ENCODE measurements around the gene RNF150.
"Not testable (repeated sequence)": the region's sequence is repeated elsewhere in the genome, so short reads cannot be mapped to it uniquely, and the experiment has no call there.

The RNF150 gene

DNA sequence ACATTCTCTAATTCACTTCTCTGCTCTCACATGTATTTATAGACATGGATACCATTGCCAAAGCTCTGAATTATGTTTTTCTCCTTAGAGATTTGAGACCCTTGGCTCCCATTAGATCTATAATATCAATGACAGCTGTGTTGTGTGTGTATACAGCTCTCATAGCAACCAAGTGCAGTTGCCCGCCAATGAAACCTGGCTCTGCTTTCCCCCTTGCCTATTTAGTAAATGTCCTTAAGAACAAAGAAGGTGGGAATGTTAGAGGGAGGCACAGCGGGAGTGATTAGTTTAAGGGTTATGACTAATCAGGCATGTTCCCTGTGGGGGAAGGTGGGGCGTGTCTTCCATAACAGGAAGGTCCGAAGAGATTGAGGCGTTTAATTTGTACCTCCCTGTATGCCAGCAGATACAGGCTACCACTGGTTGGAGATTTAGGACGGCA lies 276.6 kb downstream of the RNF150 start:
- DNase-seq: no peak

DNA sequence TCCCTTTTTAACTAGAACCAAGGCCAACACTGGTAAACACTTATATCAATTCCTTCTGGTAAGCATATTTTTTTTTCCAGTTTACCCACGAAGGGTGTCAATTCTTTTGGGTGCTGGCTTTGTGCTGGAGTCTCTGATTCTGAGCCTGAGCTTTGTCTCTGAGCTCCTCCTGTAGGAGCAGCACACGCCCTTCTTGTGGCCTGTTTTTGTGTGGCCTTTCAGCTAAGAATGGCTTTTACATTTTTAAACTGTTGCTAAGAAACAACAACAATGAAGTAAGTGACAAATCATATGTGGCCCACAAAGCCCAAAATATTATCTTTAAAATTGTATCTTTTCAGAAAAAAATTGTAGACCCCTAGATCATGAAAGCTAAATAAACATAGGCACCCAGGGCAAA lies 279.1 kb downstream of the RNF150 start:
- DNase-seq: no peak

DNA sequence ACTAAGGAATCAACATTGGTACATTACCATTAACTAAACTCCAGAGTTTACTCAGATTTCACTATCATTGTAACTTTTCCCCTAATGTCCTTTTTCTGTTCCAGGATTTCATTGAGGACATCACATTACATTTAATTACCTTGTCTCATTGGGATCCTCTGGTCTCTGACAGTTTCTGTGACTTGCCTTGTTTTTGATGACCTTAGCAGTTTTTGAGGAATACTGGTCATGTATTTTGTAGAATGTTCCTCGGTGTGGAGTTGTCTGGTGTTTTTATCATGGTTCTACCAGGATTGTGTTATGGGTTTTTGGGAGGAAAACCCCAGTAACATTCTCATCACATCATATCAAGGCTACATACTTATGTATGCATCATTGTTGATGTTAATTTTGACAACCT lies 281.5 kb downstream of the RNF150 start:
- no peak for DNase-seq

DNA sequence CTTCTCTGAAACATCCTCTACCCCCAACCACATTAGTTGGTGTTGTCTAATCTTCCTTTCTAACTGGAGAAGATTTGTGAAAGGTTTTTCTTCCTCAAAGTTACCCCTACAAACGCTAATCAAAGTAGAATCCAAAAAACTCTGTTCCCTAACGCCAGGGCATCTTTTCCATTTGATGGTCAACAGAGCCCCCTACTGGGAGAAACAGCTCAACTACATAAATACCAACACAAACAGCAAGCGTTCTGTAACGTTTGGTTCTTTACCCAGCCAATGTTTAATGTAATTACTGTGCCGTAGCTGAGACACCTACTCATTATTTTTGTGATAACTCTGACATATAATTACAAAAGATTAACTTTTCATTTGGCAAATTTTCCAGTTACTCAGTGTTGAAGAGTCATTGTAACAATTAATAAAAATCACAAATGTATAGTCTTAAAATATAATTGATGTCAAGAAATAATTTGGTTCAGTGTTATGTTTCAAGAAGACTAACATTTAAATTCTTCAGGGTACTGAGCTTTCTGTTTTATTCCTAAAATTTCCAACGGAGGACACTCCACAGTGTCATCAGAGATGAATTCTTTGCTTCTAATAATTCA lies 282.1 kb downstream of the RNF150 start:
- peak; percentile 52 for DNase-seq

DNA sequence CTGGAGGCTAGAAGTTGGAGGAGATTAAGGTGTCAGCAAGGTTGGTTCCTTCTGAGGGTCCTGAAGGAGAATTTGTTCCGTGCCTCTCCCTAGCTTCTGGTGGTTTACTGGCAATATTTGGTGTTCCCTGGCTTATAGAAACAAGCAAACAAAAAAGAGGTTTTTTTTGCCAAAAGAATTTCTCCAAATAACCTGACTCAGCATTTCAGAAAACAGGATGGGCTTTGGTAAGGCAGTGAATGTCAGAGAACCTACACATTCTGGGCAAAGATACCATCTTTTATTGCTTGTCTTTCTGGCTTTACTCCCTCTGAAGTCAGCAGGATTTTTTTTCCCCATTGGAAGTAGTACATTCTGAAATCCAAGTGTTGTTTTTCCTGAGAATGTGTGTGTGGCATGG lies 283.7 kb downstream of the RNF150 start:
- no peak for DNase-seq

DNA sequence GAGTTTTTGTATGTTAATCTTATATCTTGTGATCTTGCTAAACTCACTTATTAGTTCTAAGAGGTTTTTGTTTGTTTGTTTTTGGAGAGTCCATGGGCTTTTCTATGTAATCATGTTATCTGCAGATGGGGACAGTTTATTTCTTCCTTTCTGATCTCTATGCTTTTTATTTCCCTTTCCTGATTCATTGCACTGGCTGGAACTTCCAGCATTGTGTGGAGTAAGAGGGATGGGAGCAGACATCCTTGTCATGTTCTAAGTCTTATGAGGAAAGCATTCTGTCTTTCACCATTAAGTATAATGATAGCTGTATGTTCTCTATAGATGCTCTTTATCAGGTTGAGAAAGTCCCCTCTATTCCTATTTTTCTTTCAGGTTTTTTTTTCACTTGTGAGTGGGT lies 286.5 kb downstream of the RNF150 start:
- no peak for DNase-seq

DNA sequence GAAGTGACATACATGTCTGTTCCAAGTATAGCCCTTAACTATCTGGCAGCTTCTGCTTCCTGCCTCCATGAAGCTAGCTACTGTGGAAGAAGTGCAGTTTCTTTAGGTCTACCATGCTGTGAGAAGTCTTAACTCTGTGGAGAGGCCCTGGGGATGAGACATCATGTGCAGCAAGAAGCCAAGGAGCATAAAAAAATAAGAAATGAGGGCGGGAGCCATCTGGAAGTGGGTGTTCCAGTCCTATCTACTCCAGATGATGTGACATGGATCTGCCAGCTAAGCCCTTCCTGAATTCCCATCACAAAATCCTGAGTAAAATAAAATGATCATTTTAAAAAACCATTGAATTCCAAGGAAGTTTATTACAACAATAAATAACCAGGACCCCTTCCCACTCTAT lies 289.2 kb downstream of the RNF150 start:
- no peak for DNase-seq

DNA sequence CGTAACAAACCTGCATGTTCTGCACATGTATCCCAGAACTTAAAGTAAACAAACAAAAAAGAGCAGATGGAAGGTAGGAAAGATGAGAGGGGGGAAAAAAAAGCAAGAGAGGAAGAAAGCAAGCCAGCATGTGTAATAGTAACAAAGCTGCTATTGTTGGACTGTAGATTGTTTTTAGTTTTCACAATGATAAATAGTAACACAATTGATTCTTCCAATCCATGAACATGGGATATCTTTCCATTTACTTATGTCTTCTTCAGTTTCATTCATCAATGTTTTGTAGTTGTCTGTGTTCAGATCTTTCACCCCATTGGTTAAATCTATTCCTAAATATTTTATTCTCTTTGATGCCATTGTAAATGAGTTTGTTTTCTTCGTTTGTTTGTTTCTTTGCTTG lies 292.1 kb downstream of the RNF150 start:
- DNase-seq: no peak

DNA sequence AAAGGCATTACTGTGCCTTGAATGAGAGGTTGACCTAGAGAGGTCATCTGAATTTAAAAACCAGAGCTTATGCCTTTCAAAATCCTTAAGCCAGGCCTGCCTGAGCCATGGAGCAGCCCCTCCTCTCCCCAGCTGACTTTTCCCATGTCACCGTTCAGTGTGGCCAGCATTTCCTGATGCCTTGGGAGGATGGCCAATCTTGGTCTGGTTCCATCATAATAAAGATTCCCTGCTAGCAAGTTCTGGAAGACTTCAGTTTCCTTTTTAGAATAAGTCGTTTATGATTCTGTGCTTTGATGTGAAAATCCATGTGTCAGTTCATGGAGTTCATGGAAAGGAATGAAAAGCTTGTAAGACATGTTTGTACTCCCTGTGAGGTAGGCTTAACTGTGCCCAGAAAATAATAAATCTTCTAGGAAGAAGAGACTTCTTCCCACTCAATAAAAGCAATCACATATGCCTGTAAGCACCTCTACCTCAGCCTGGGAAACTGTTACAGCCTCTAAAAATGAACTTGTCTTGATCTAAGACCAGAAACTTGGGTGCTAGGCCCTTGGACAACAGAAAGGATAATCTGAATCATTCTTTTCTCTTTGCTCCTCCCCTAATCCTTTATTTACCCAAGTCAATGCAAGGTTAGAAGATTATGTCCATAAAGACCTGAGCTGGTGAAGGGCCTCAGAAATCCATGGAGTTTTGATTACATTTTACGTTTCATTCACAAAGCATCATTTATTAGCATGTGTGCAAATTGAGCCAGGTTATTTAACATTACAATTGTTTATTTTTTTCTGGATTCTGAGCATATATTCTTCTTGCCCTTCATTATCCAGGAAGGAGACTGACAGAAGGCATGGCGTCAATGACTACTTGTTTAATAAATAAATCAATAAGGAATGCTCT lies 293.1 kb downstream of the RNF150 start:
- DNase-seq: no peak

DNA sequence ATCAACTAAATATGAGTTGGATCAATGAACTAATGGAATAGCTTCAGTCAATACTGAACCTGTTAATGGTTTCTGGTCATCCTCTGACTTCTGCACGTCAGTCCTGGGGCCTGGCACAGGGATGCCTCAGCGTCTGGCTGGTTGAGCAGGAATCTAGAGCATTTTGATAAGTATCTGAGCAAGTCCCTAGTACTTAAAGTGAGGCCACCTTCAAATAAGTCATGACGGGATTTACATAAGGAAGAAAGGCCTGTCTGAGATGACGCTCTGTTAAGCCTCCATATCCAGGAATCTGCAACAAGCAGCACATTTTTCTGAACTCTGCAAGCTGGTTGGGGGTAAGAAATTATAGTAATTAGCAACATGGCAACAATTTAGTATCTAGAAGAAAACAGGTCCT lies 293.9 kb downstream of the RNF150 start:
- DNase-seq: no peak

DNA sequence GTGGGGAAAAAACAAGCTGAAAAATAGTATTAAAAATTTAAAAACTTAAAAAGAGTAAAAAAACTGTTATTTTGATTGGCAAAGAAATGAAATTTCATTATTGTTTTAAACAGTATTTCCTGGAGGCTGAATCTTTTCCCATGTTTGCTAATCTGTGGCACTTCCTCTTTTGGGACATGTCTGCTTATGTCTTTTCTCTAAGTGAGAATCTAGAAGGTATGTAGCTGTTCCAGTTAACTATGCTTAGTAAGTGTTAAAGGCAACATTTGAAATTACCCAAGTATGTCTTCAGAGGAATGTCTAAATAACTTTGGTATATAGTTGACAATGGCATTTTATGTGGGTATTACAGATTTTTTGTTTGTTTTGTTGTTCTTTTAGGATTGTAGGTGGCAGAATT lies 295.5 kb downstream of the RNF150 start:
- DNase-seq: no peak

DNA sequence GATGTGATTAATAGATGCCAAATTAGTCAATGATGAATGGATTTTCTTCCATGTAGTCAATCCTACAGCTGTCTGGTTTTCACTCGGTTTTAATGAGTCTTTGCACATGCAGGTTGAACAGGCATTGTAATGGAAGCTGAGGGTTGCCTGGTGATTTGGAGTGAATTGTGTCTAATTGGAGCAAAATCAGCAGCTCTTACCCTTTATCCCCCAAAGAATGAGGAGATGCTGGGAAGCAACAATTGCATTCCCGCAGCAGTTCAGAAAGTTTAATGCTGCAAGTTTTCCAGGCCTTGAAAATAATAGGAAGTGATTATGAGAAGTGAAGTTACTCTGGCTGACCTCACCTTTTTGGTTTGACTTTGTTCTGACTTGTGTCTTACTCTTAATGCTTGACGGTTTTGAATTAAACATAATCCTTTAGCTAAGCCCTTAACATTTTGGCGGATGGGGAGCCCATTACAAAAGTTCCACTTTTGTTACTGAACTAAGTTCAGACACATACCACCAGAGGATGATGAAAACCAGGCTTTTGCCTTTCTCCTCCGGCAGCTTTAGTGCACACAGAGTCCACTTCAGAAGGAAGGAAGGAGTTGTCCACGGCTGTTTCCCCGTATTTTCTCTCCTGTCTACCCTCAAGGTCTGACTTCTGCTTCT lies 298.3 kb downstream of the RNF150 start:
- no peak for DNase-seq

DNA sequence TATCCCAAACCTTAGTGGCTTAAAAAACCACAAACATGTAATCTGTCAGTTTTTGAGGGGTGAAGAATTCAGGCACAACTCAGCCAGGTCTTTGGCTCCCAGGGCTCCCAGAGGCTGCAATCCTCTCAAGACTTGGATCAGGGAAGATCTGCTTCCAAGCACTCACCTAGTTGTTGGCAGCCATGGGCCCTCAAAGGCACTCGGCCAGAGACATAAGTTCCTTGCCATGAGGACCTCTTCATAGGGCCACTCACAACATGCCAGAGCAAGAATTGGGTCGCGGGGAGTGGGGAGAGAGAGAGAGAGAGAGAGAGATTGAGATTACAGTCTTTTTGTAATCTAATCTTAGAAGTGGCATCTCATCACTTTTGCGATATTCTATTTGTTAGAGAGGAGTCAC lies 300.0 kb downstream of the RNF150 start:
- DNase-seq: no peak

DNA sequence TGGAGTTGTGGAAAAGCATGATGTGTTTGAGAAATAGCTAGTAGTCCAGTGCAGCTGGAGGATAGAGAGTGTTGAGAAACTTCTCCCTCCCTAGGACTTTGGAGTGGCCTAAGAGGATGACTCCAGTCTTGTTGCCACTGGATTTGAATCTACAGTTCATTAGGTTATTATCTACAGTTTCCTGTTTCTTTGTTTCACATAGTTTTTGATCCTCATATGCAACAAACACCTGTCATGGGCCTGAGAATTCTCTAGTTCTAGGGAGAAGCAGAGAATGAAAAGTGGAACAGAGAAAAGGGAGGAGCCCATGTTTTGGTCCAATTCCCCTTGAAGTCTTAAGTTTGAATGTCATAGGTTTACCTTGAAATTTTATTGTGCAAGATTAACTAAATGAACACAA lies 303.4 kb downstream of the RNF150 start:
- no peak for DNase-seq

DNA sequence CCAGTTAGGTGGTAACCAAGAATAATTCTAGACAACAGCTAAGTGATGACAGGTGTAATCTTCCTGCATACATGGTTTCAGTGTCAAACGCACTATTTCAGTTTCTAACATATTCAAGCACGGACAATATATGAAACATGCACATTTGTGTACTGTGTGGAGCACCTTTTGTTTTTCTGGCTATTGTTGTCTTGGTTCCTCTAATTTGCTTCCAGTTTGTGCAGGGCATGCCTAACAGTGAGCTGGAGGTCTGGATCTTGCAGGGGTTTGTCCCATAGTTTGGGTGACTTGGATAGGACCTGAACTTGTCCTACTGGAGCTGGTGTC lies 306.6 kb downstream of the RNF150 start:
- DNase-seq: no peak

DNA sequence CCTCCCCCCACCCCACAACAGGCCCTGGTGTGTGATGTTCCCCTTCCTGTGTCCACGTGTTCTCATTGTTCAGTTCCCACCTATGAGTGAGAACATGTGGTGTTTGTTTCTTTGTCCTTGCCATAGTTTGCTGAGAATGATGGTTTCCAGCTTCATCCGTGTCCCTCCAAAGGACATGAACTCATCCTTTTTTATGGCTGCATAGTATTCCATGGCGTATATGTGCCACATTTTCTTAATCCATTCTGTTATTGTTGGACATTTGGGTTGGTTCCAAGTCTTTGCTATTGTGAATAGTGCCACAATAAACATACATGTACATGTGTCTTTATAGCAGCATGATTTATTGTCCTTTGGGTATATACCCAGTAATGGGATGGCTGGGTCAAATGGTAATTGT lies 312.7 kb downstream of the RNF150 start:
- DNase-seq: not testable (repeated sequence)

DNA sequence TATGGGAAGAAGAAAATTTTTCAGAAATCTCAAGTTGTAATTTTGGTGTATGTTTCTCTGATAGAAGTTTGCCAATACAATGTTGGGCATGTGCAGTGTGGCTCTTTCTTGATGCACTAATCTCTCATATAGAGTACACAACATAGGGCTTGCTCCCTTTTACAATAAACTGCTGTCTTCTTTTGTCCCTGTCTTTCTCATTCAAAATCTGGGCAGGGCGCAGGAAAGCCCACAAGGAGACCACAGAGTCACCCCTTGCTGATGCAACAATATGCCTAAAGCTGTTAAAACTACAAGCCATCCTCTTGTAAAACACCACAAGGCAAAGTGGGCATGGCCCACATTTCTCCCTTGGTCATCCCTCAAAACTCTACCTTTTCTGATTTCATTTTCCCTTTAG lies 313.7 kb downstream of the RNF150 start:
- DNase-seq: no peak

DNA sequence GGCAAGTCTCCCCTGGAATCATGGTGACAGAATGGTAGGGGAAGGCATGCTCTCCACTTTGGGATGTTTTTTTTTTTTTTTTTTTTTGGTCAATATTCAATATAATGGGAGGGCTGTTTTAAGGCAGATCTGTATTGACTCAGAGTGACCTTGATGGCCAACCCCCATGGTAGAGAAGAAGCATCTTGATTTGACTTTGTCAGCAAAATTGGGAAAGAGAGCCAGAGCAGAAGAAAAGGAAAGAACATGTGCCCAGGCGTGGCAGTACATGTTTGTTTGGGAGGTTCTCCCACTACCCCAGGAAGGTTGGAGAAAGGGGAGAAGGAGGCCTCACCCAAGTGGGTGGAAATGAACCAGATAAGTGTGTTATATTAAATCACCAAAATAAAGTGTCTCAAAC lies 314.8 kb downstream of the RNF150 start:
- no peak for DNase-seq

DNA sequence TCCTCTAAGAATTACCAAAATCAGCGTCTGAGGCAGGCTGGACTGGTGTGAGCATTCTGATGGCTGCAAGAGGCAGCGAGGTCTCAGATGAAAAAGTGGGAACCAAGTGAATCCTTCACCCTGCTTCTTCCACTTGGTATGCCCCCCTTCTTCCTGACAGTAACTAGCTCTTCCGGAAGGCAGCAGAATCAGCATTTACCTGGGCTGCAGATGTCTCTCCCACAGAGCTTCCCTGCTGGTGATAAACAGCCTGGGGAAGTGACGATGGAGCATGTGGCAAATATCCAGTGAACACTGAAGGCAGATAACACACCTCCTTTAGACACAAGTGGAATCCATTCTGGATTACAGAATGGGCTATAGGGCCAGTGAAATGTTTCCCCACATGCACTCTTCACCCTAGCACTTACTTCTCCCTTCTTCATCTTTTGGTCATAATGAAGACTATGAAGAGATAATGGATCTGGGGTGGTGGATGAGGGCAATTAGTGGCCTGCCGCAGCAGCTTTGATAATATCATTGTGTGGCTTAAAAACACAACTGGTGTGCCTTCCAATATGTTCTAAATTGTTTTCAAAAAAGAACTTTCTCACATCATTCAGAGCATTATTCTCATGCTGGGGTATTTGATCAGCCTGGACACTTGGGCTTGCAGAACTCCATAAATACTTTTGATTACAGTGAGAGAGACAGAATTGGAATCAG lies 316.3 kb downstream of the RNF150 start:
- DNase-seq: no peak

DNA sequence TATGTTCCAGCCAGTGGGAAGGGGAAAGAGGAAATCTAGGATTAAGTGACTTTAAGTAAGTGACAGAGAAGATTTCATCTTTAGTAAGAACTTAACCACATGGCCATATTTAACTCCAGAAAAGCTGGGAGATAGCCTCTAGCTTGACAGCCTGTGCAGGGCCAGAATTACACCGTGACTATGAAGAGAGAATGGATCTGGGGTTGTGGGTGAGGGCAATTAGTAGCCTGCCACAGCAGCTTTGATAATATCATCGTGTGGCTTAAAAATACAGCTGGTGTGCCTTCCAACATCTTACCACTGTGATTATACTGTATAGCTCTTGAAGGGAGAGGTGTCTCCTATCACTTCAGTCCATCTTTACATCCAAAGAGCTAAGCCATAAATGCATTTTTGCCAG lies 319.5 kb downstream of the RNF150 start:
- DNase-seq: no peak

DNA sequence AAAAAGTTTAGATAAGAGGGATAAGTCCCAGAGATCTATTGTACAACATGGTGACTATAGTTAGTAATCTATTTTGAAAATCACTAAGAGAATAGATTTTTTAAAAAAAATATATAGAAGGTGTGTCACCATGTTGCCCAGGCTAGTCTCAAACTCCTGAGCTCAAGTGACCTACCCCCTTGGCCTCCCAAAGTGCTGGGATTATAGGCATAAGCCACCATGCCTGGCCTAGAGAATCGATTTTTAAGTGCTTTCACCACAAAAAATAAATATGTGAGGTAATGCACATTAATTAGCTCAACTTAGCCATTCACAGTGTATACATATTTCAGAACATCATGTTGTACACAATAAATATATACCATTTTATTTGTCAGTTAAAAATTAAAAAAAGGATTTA lies 320.4 kb downstream of the RNF150 start:
- DNase-seq: no peak

DNA sequence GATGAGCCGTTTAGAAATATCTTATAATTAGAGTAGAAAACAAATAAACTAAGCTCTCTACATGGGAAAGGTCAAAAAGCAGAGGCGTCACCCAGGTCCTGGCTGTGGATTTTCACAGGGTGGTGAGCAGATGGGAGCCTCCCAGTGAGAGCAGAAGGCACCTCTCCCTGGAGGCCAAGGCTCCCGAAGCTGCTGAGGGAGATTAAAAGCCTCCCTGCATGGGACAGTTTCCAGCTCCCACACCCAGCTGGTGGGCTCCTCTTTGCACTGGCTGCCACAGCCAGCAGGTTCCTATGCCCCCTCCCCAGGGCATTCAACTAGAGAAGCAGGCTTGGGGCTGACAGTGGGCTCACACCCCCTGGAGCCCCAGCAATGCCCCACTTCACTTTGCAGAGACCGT lies 321.8 kb downstream of the RNF150 start:
- no peak for DNase-seq

DNA sequence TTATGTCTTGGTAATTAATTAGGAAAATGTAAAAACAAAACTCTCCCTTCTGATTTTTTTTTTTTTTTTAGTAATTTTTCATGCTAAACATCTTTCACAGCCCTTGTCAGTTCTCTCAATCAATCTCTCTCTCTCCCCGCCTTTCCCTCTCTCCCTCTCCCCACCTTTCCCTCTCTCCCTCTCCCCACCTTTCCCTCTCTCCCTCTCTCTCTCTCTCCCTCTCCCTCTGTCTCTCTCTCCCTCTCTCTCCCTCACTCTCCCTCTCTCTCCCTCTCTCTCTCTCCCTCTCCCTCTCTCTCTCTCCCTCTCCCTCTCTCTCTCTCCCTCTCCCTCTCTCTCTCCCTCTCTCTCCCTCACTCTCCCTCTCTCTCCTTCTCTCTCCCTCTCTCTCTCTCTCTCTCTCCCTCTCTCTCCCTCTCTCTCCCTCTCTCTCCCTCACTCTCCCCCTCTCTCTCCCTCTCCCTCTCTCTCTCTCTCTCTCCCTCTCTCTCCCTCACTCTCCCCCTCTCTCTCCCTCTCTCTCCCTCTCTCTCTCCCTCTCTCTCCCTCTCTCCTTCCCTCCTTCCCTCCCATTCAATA lies 322.6 kb downstream of the RNF150 start:
- not testable (repeated sequence) for DNase-seq

Data from NCI-H345 (cell line).